GM18870 (cell line): ENCODE results near the gene PALLD.
"Not testable (repeated sequence)": the region's sequence is repeated elsewhere in the genome, so short reads cannot be mapped to it uniquely, and the experiment has no call there.

Experiments
- ATAC-seq: cut with Tn5 transposase; IDR thresholded peaks from one replicate; pipeline ENCODE4 v1.9.1; 2021; ENCODE audit warnings: moderate library complexity; ENCODE audit not compliant: unreplicated experiment

The PALLD gene

GRCh38 chr4:168784786-168785461 is 288.1 kb downstream of the PALLD start:
- ATAC-seq, result no peak

GRCh38 chr4:168787334-168787733 is 290.5 kb downstream of the PALLD start:
- ATAC-seq, result no peak

- no peak for ATAC-seq
Measured at GRCh38 chr4:168787801-168788595, 291.1 kb downstream of the PALLD start.

GRCh38 chr4:168790898-168791297 is 294.0 kb downstream of the PALLD start:
- ATAC-seq, result no peak

- ATAC-seq, result no peak
Measured at GRCh38 chr4:168791376-168791775, 294.5 kb downstream of the PALLD start.

GRCh38 chr4:168793542-168793941 is 296.7 kb downstream of the PALLD start:
- ATAC-seq, result no peak

- ATAC-seq, result no peak
Measured at GRCh38 chr4:168794092-168794707, 297.3 kb downstream of the PALLD start.

- ATAC-seq, result no peak
Measured at GRCh38 chr4:168794881-168795280, 298.0 kb downstream of the PALLD start.

GRCh38 chr4:168795346-168795745 is 298.5 kb downstream of the PALLD start:
- ATAC-seq, result no peak

GRCh38 chr4:168796362-168797106 is 299.7 kb downstream of the PALLD start:
- ATAC-seq, result no peak

GRCh38 chr4:168797194-168797593 is 300.3 kb downstream of the PALLD start:
- ATAC-seq, result no peak

- ATAC-seq, result no peak
Measured at GRCh38 chr4:168797738-168798375, 301.0 kb downstream of the PALLD start.

GRCh38 chr4:168800926-168801325 is 304.1 kb downstream of the PALLD start:
- ATAC-seq, result no peak

GRCh38 chr4:168802222-168802621 is 305.4 kb downstream of the PALLD start:
- no peak for ATAC-seq

GRCh38 chr4:168803052-168803451 is 306.2 kb downstream of the PALLD start:
- ATAC-seq, result not testable (repeated sequence)

GRCh38 chr4:168803732-168804131 is 306.9 kb downstream of the PALLD start:
- no peak for ATAC-seq

- no peak for ATAC-seq
Measured at GRCh38 chr4:168804146-168804545, 307.3 kb downstream of the PALLD start.

- no peak for ATAC-seq
Measured at GRCh38 chr4:168805341-168805740, 308.5 kb downstream of the PALLD start.

- ATAC-seq, result not testable (repeated sequence)
Measured at GRCh38 chr4:168806247-168806646, 309.4 kb downstream of the PALLD start.

GRCh38 chr4:168811207-168811606 is 314.4 kb downstream of the PALLD start:
- no peak for ATAC-seq
